Stimulated activated naive B cell treated with anti-CD40 and anti-IgM and Interleukin-4, amounts not matched to agents 10 μg/mL and 1 μg/mL and 100 μg/mL, for 72 hours (primary cell): Measurements from ENCODE around the gene ALDH1A1.

Source experiments
- ATAC-seq, 2 donors: fragments of 150-1000 bp; cut with Tn5 transposase; replicated peaks; 2 replicates each; pipeline ENCODE4 v1.10.0; 2021; ENCODE audit warnings: moderate library complexity in 1 of 2
- DNase-seq: peaks from one replicate; pipeline ENCODE4 v3.0.0; 2021
- H3K27ac Mint-ChIP-seq: one replicate; pipeline ENCODE4 v1.8.0; 2022; ENCODE audit warnings: mild to moderate bottlenecking, mixed read lengths
- H3K27me3 Mint-ChIP-seq, 2 donors: one replicate each; pipeline ENCODE4 v1.8.0; 2022; ENCODE audit warnings: mixed read lengths in 2 of 2
- H3K36me3 Mint-ChIP-seq, 2 donors: one replicate each; pipeline ENCODE4 v1.8.0; 2022; ENCODE audit warnings: mixed read lengths in 2 of 2, mild to moderate bottlenecking in 1 of 2
- H3K4me1 Mint-ChIP-seq, 2 donors: one replicate each; pipeline ENCODE4 v1.8.0; 2022; ENCODE audit warnings: mixed read lengths in 2 of 2, mild to moderate bottlenecking in 1 of 2
- H3K4me3 Mint-ChIP-seq, 2 donors: one replicate each; pipeline ENCODE4 v1.8.0; 2022; ENCODE audit warnings: mild to moderate bottlenecking in 2 of 2, mixed read lengths in 2 of 2, moderate library complexity in 1 of 2
- H3K9me3 Mint-ChIP-seq, 2 donors: one replicate each; pipeline ENCODE4 v1.8.0; 2022; ENCODE audit warnings: mixed read lengths in 2 of 2, mild to moderate bottlenecking in 1 of 2

The ALDH1A1 gene

GRCh38 chr9:72893437-72893836 lies 59.4 kb downstream of the ALDH1A1 start:
- ATAC-seq, result no peak
- H3K4me3 Mint-ChIP-seq, result no peak overlapping the region
- H3K9me3 Mint-ChIP-seq, result no peaks in the 10 kb centered on the region
- H3K27ac Mint-ChIP-seq, result no peak overlapping the region
- DNase-seq, result no peak
- H3K36me3 Mint-ChIP-seq, result no peaks in the 10 kb centered on the region
- H3K27me3 Mint-ChIP-seq, result no peaks in the 10 kb centered on the region
- H3K4me1 Mint-ChIP-seq, result no peaks in the 10 kb centered on the region

- Mint-ChIP-seq H3K27me3 (no peaks in the 10 kb centered on the region), H3K36me3 (no peaks in the 10 kb centered on the region), H3K27ac (no peak overlapping the region), H3K9me3 (peaks cover 4% of the 10 kb centered on the region in 2 donors), H3K4me1 (no peaks in the 10 kb centered on the region), H3K4me3 (no peak overlapping the region)
- DNase-seq, result no peak
- no peak for ATAC-seq
Measured at GRCh38 chr9:72891043-72891442, 61.8 kb downstream of the ALDH1A1 start.

- Mint-ChIP-seq H3K4me3 (no peak overlapping the region), H3K9me3 (peaks cover 4% of the 10 kb centered on the region in 2 donors), H3K27ac (no peak overlapping the region), H3K27me3 (no peaks in the 10 kb centered on the region), H3K36me3 (no peaks in the 10 kb centered on the region), H3K4me1 (no peaks in the 10 kb centered on the region)
- DNase-seq (no peak), ATAC-seq (no peak)
Measured at GRCh38 chr9:72888943-72889342, 63.9 kb downstream of the ALDH1A1 start.

- Mint-ChIP-seq H3K27ac (no peak overlapping the region), H3K4me1 (no peaks in the 10 kb centered on the region), H3K27me3 (no peaks in the 10 kb centered on the region), H3K4me3 (no peak overlapping the region), H3K36me3 (no peaks in the 10 kb centered on the region), H3K9me3 (peaks cover 4% of the 10 kb centered on the region in 2 donors)
- no peak for DNase-seq
- ATAC-seq, result no peak
Measured at GRCh38 chr9:72888067-72888466, 64.8 kb downstream of the ALDH1A1 start.

- no peak overlapping the region for H3K4me3 Mint-ChIP-seq
- no peaks in the 10 kb centered on the region for H3K36me3 Mint-ChIP-seq
- ATAC-seq, result no peak
- no peaks in the 10 kb centered on the region for H3K27me3 Mint-ChIP-seq
- peaks cover 4% of the 10 kb centered on the region in 2 donors for H3K9me3 Mint-ChIP-seq
- no peaks in the 10 kb centered on the region for H3K4me1 Mint-ChIP-seq
- no peak for DNase-seq
- no peak overlapping the region for H3K27ac Mint-ChIP-seq
Measured at GRCh38 chr9:72886386-72886785, 66.5 kb downstream of the ALDH1A1 start.

GRCh38 chr9:72884508-72884907 lies 68.3 kb downstream of the ALDH1A1 start:
- DNase-seq (no peak), ATAC-seq (no peak)
- H3K27ac Mint-ChIP-seq, result no peak overlapping the region

GRCh38 chr9:72883875-72884274 lies 69.0 kb downstream of the ALDH1A1 start:
- Mint-ChIP-seq H3K27me3 (no peaks in the 10 kb centered on the region), H3K9me3 (peaks cover 4% of the 10 kb centered on the region in 2 donors), H3K4me3 (no peak overlapping the region), H3K4me1 (no peaks in the 10 kb centered on the region), H3K36me3 (no peaks in the 10 kb centered on the region), H3K27ac (no peak overlapping the region)
- no peak for DNase-seq
- no peak for ATAC-seq

More at GRCh38 chr9:72884508-72884907, 68.3 kb downstream of the ALDH1A1 start:
- Mint-ChIP-seq H3K9me3 (peaks cover 4% of the 10 kb centered on the region in 2 donors), H3K36me3 (no peaks in the 10 kb centered on the region), H3K27me3 (no peaks in the 10 kb centered on the region), H3K4me3 (no peak overlapping the region), H3K4me1 (no peaks in the 10 kb centered on the region)

- no peak overlapping the region for H3K27ac Mint-ChIP-seq
- peaks cover 3 to 10% of the 10 kb centered on the region in 2 donors for H3K9me3 Mint-ChIP-seq
- H3K4me3 Mint-ChIP-seq, result no peak overlapping the region
- no peaks in the 10 kb centered on the region for H3K4me1 Mint-ChIP-seq
- no peak for DNase-seq
- ATAC-seq, result no peak
- no peaks in the 10 kb centered on the region for H3K27me3 Mint-ChIP-seq
- H3K36me3 Mint-ChIP-seq, result no peaks in the 10 kb centered on the region
Measured at GRCh38 chr9:72882117-72882775, 70.6 kb downstream of the ALDH1A1 start.

- H3K9me3 Mint-ChIP-seq, result peaks cover 0 to 7% of the 10 kb centered on the region in 2 donors
- ATAC-seq, result no peak
- H3K27me3 Mint-ChIP-seq, result no peaks in the 10 kb centered on the region
- no peak overlapping the region for H3K27ac Mint-ChIP-seq
- no peak for DNase-seq
- H3K4me3 Mint-ChIP-seq, result no peak overlapping the region
- H3K36me3 Mint-ChIP-seq, result no peaks in the 10 kb centered on the region
- no peaks in the 10 kb centered on the region for H3K4me1 Mint-ChIP-seq
Measured at GRCh38 chr9:72880821-72881220, 72.0 kb downstream of the ALDH1A1 start.

GRCh38 chr9:72875221-72875620 lies 77.6 kb downstream of the ALDH1A1 start:
- no peak overlapping the region for H3K27ac Mint-ChIP-seq
- DNase-seq (no peak), ATAC-seq (no peak)
- H3K4me1 Mint-ChIP-seq, result no peaks in the 10 kb centered on the region
- H3K36me3 Mint-ChIP-seq, result no peaks in the 10 kb centered on the region
- H3K4me3 Mint-ChIP-seq, result no peak overlapping the region
- no peaks in the 10 kb centered on the region for H3K27me3 Mint-ChIP-seq
- H3K9me3 Mint-ChIP-seq, result peaks cover 0 to 7% of the 10 kb centered on the region in 2 donors

GRCh38 chr9:72874344-72874743 lies 78.5 kb downstream of the ALDH1A1 start:
- H3K27me3 Mint-ChIP-seq, result no peaks in the 10 kb centered on the region
- DNase-seq (no peak), ATAC-seq (no peak)
- H3K4me3 Mint-ChIP-seq, result no peak overlapping the region
- no peaks in the 10 kb centered on the region for H3K4me1 Mint-ChIP-seq
- H3K27ac Mint-ChIP-seq, result no peak overlapping the region
- H3K36me3 Mint-ChIP-seq, result no peaks in the 10 kb centered on the region
- H3K9me3 Mint-ChIP-seq, result peaks cover 0 to 7% of the 10 kb centered on the region in 2 donors

- Mint-ChIP-seq H3K27ac (no peak overlapping the region), H3K27me3 (no peaks in the 10 kb centered on the region), H3K9me3 (peaks cover 0 to 3% of the 10 kb centered on the region in 2 donors), H3K4me3 (no peak overlapping the region), H3K4me1 (no peaks in the 10 kb centered on the region), H3K36me3 (no peaks in the 10 kb centered on the region)
- ATAC-seq (no peak), DNase-seq (no peak)
Measured at GRCh38 chr9:72873456-72873855, 79.4 kb downstream of the ALDH1A1 start.

- Mint-ChIP-seq H3K4me3 (no peak overlapping the region), H3K27ac (no peak overlapping the region), H3K36me3 (no peaks in the 10 kb centered on the region), H3K4me1 (no peaks in the 10 kb centered on the region), H3K27me3 (peaks cover 0 to 4% of the 10 kb centered on the region in 2 donors), H3K9me3 (peaks cover 2 to 4% of the 10 kb centered on the region in 2 donors)
- DNase-seq (no peak), ATAC-seq (no peak)
Measured at GRCh38 chr9:72872718-72873117, 80.1 kb downstream of the ALDH1A1 start.

- H3K4me3 Mint-ChIP-seq, result no peak overlapping the region
- ATAC-seq, result no peak
- no peak overlapping the region for H3K27ac Mint-ChIP-seq
- peaks cover 0 to 8% of the 10 kb centered on the region in 2 donors for H3K27me3 Mint-ChIP-seq
- no peak for DNase-seq
- H3K36me3 Mint-ChIP-seq, result no peaks in the 10 kb centered on the region
- no peaks in the 10 kb centered on the region for H3K4me1 Mint-ChIP-seq
- peaks cover 2 to 4% of the 10 kb centered on the region in 2 donors for H3K9me3 Mint-ChIP-seq
Measured at GRCh38 chr9:72871685-72872084, 81.2 kb downstream of the ALDH1A1 start.

GRCh38 chr9:72864327-72864726 lies 88.5 kb downstream of the ALDH1A1 start:
- ATAC-seq (no peak), DNase-seq (no peak)
- Mint-ChIP-seq H3K9me3 (peaks cover 2 to 4% of the 10 kb centered on the region in 2 donors), H3K27ac (no peak overlapping the region), H3K36me3 (no peaks in the 10 kb centered on the region), H3K4me1 (peaks cover 7 to 28% of the 10 kb centered on the region in 2 donors), H3K27me3 (peaks cover 6 to 8% of the 10 kb centered on the region in 2 donors), H3K4me3 (no peak overlapping the region)
